Activated naive CD8-positive, alpha-beta T cell (primary cell): ENCODE data around the gene ZNF526.
A peak's percentile ranks its signal among the peaks of the same experiment; 100 is the strongest.

Source experiments
- H3K27ac Mint-ChIP-seq: one replicate; pipeline ENCODE4 v1.8.0; 2021; ENCODE audit warnings: mixed read lengths
- H3K27me3 Mint-ChIP-seq: one replicate; pipeline ENCODE4 v1.8.0; 2021; ENCODE audit warnings: mixed read lengths
- H3K36me3 Mint-ChIP-seq: one replicate; pipeline ENCODE4 v1.8.0; 2021; ENCODE audit warnings: mixed read lengths
- H3K4me1 Mint-ChIP-seq: one replicate; pipeline ENCODE4 v1.8.0; 2021; ENCODE audit warnings: low read depth, mixed read lengths
- H3K4me3 Mint-ChIP-seq: one replicate; pipeline ENCODE4 v1.8.0; 2021; ENCODE audit warnings: mild to moderate bottlenecking, mixed read lengths
- H3K9me3 Mint-ChIP-seq: one replicate; pipeline ENCODE4 v1.8.0; 2021; ENCODE audit warnings: low read depth, mixed read lengths

The ZNF526 gene

GRCh38 chr19:42245231-42245630 is 25.1 kb downstream of the ZNF526 start:
- Mint-ChIP-seq H3K36me3 (no peaks in the 10 kb centered on the region), H3K4me3 (peak overlapping the region; percentile 95), H3K9me3 (no peaks in the 10 kb centered on the region), H3K27me3 (no peaks in the 10 kb centered on the region), H3K27ac (peak overlapping the region; percentile 97), H3K4me1 (peaks cover 38% of the 10 kb centered on the region)

- Mint-ChIP-seq H3K4me1 (peaks cover 34% of the 10 kb centered on the region), H3K36me3 (no peaks in the 10 kb centered on the region), H3K4me3 (no peak overlapping the region)
These were observed 26.2 kb downstream of the ZNF526 start for GRCh38 chr19:42246143-42246921.

GRCh38 chr19:42246922-42247639 is 27.0 kb downstream of the ZNF526 start:
- Mint-ChIP-seq H3K27me3 (no peaks in the 10 kb centered on the region), H3K4me3 (no peak overlapping the region), H3K4me1 (peaks cover 36% of the 10 kb centered on the region), H3K27ac (peak overlapping the region; percentile 28), H3K36me3 (no peaks in the 10 kb centered on the region), H3K9me3 (no peaks in the 10 kb centered on the region)

More at GRCh38 chr19:42246143-42246921, 26.2 kb downstream of the ZNF526 start:
- Mint-ChIP-seq H3K27ac (peak overlapping the region; percentile 28), H3K27me3 (no peaks in the 10 kb centered on the region), H3K9me3 (no peaks in the 10 kb centered on the region)

GRCh38 chr19:42247640-42248199 is 27.6 kb downstream of the ZNF526 start:
- peaks cover 38% of the 10 kb centered on the region for H3K4me1 Mint-ChIP-seq
- no peaks in the 10 kb centered on the region for H3K27me3 Mint-ChIP-seq
- H3K9me3 Mint-ChIP-seq, result no peaks in the 10 kb centered on the region
- H3K27ac Mint-ChIP-seq, result no peak overlapping the region
- H3K4me3 Mint-ChIP-seq, result no peak overlapping the region
- H3K36me3 Mint-ChIP-seq, result no peaks in the 10 kb centered on the region

GRCh38 chr19:42248270-42249148 is 28.4 kb downstream of the ZNF526 start:
- Mint-ChIP-seq H3K4me3 (no peak overlapping the region), H3K36me3 (no peaks in the 10 kb centered on the region), H3K4me1 (peaks cover 35% of the 10 kb centered on the region), H3K9me3 (no peaks in the 10 kb centered on the region), H3K27ac (peak overlapping the region; percentile 16), H3K27me3 (no peaks in the 10 kb centered on the region)

GRCh38 chr19:42249149-42249750 is 29.1 kb downstream of the ZNF526 start:
- H3K4me1 Mint-ChIP-seq, result peaks cover 34% of the 10 kb centered on the region
- peak overlapping the region; percentile 16 for H3K27ac Mint-ChIP-seq
- no peak overlapping the region for H3K4me3 Mint-ChIP-seq
- H3K9me3 Mint-ChIP-seq, result no peaks in the 10 kb centered on the region
- H3K27me3 Mint-ChIP-seq, result no peaks in the 10 kb centered on the region
- H3K36me3 Mint-ChIP-seq, result no peaks in the 10 kb centered on the region

GRCh38 chr19:42249769-42250168 is 29.7 kb downstream of the ZNF526 start:
- Mint-ChIP-seq H3K4me1 (peaks cover 32% of the 10 kb centered on the region), H3K36me3 (no peaks in the 10 kb centered on the region), H3K4me3 (peak overlapping the region; percentile 30), H3K27me3 (no peaks in the 10 kb centered on the region), H3K27ac (peak overlapping the region; percentile 50), H3K9me3 (no peaks in the 10 kb centered on the region)

GRCh38 chr19:42250183-42250665 is 30.1 kb downstream of the ZNF526 start:
- H3K36me3 Mint-ChIP-seq, result no peaks in the 10 kb centered on the region
- peaks cover 28% of the 10 kb centered on the region for H3K4me1 Mint-ChIP-seq
- no peaks in the 10 kb centered on the region for H3K27me3 Mint-ChIP-seq
- H3K27ac Mint-ChIP-seq, result peak overlapping the region; percentile 54
- H3K9me3 Mint-ChIP-seq, result no peaks in the 10 kb centered on the region
- H3K4me3 Mint-ChIP-seq, result peak overlapping the region; percentile 40

- Mint-ChIP-seq H3K27me3 (no peaks in the 10 kb centered on the region), H3K27ac (peak overlapping the region; percentile 54), H3K4me1 (peaks cover 27% of the 10 kb centered on the region), H3K4me3 (peak overlapping the region; percentile 64), H3K36me3 (no peaks in the 10 kb centered on the region), H3K9me3 (no peaks in the 10 kb centered on the region)
These were observed 30.8 kb downstream of the ZNF526 start for GRCh38 chr19:42250666-42251531.

GRCh38 chr19:42251572-42252358 is 31.7 kb downstream of the ZNF526 start:
- Mint-ChIP-seq H3K27me3 (no peaks in the 10 kb centered on the region), H3K27ac (peak overlapping the region; percentile 98), H3K9me3 (no peaks in the 10 kb centered on the region), H3K4me1 (peaks cover 23% of the 10 kb centered on the region), H3K36me3 (no peaks in the 10 kb centered on the region), H3K4me3 (peak overlapping the region; percentile 98)

- no peaks in the 10 kb centered on the region for H3K9me3 Mint-ChIP-seq
- H3K36me3 Mint-ChIP-seq, result no peaks in the 10 kb centered on the region
- peaks cover 20% of the 10 kb centered on the region for H3K4me1 Mint-ChIP-seq
- no peaks in the 10 kb centered on the region for H3K27me3 Mint-ChIP-seq
- peak overlapping the region; percentile 98 for H3K4me3 Mint-ChIP-seq
- peak overlapping the region; percentile 98 for H3K27ac Mint-ChIP-seq
These were observed 32.5 kb downstream of the ZNF526 start for GRCh38 chr19:42252365-42253244.
